SH-SY5Y (cell line): Measurements from ENCODE around the gene CREBBP.

Experiments
- GATA2 ChIP-seq: IDR thresholded peaks from 2 replicates; pipeline ENCODE4 v1.6.1; 2011; ENCODE audit warnings: mild to moderate bottlenecking, low read depth, low read length
- GATA3 ChIP-seq: IDR thresholded peaks from 2 replicates; pipeline ENCODE4 v1.6.1; 2011; ENCODE audit warnings: low read depth, mild to moderate bottlenecking, low read length, moderate library complexity

CREBBP gene

GRCh38 chr16:3706253-3707012, 174.1 kb downstream of the CREBBP start:
- no peak for TF ChIP-seq GATA2
- TF ChIP-seq GATA3, result no peak

GRCh38 chr16:3702082-3702481, 178.4 kb downstream of the CREBBP start:
- no peak for TF ChIP-seq GATA3
- TF ChIP-seq GATA2, result no peak

- TF ChIP-seq GATA2 (no peak), GATA3 (no peak)
Observed at GRCh38 chr16:3701531-3701930, 179.0 kb downstream of the CREBBP start.

- TF ChIP-seq GATA3, result no peak
- no peak for TF ChIP-seq GATA2
Observed at GRCh38 chr16:3698941-3699340, 181.6 kb downstream of the CREBBP start.

DNA sequence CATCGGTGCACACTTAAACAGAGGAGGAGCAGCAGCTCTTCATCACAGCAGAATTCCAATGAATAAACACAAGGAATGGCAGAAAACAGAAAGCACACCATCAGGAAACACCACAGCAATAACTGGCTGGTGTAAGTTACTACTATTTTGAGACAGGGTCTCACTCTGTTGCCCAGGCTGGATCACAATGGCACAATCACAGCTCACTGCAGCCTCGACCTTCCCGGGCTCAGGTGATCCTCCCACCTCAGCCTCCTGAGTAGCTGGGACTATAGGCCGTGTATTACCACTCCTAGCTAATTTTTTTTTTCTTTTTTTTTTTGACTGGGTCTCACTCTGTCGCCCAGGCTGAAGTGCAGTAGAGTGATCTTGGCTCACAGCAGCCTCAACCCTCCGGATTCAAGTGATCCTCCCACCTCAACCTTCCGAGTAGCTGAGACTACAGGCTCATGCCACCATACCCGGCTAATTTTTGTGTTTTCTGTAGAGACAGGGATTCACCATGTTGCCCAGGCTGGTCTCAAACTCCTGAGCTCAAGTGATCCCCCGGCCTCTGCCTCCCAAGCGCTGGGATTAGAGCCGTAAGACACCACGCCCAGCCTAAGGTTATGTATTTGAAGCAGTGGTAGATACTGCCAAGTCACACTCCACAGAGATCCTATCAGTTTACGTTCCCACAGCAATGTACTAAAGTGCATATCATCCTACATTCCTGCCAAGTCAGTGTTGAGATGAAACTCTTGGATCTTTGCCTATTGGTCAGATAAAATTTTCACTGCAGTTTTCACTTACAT, 183.9 kb downstream of the CREBBP start:
- TF ChIP-seq GATA2 (no peak), GATA3 (no peak)

- TF ChIP-seq GATA3, result no peak
- TF ChIP-seq GATA2, result no peak
Observed at GRCh38 chr16:3695610-3696369, 184.7 kb downstream of the CREBBP start.

DNA sequence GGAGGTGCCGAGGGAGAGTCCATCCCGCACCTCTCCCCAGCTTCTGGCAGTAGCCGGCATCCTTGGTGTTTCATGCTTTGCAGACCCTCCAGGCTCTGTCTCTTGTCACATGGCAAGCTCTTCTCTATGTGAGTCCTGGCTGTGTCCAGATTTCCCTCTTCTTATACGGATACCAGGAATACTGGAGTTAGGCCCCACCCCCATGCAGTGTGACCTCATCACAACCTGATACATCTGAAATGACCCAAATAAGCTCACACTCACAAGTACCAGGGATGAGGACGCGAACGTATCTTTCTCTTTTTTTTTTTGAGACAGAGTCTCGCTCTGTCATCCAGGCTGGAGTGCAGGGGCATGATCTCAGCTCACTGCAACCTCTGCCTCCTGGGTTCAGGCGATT, 186.5 kb downstream of the CREBBP start:
- TF ChIP-seq GATA3 (no peak), GATA2 (no peak)

DNA sequence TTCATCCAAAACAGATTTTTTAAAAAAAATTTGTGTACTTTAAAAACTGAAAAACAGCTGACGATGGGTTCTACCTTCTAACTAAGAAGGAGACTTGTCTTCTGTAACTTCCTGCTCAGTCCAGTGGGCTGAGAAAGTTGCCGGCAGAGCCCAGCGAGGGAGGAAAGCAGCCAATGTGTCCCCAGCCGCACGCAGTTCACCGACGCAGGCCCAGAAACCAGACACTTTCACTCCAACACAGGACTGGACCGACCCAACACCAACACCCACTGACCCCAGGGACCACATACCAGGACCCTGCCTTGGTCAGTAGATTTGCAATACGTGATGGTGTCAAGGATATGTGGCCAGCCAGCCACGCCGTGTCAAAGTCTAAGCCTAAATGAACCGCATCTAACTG, 188.8 kb downstream of the CREBBP start:
- no peak for TF ChIP-seq GATA2
- no peak for TF ChIP-seq GATA3

- no peak for TF ChIP-seq GATA3
- no peak for TF ChIP-seq GATA2
Observed at GRCh38 chr16:3690980-3691720, 189.4 kb downstream of the CREBBP start.

GRCh38 chr16:3690470-3690928, 190.0 kb downstream of the CREBBP start:
- TF ChIP-seq GATA3 (no peak), GATA2 (no peak)

- TF ChIP-seq GATA3 (no peak), GATA2 (no peak)
Observed at GRCh38 chr16:3689731-3690130, 190.8 kb downstream of the CREBBP start.

DNA sequence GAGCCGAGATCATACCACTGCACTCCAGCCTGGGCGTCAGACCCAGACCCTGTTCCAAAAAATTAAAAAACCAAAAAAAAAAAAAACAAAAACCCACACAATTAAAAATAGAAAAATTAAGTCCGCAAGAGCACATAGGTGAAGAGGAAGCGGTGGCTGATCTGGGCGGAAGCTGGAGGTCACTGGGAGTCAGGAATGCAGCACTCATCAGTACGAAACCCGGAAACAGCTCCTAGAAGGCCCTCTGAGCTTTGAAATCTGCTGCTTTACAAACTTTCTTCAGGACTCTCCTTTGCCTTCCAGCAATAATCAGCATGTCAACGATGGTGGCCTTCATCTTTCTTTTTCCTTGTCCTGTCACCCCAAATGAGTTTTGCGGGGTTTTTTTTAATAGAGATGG, 192.7 kb downstream of the CREBBP start:
- TF ChIP-seq GATA3 (no peak), GATA2 (no peak)

DNA sequence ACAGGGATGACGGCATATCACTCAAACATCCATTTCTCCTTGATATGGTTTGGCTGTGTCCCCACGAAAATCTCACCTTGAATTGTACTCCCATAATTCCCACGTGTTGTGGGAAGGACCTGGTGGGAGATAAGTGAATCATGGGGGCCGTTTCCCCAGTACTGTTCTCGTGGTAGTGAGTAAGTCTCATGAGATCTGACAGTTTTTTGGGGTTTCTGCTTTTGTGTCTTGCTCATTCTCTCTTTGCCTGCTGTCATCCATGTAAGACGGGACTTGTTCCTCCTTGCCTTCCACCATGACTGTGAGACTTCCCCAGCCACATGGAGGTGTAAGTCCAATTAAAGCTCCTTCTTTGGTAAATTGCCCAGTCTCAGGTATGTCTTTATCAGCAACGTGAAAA, 193.5 kb downstream of the CREBBP start:
- TF ChIP-seq GATA2, result no peak
- TF ChIP-seq GATA3, result no peak
